Caco-2 (cell line): Measurements from ENCODE around the gene CAPSL. TPM values are rescaled to one million over a fixed set of nuclear protein-coding genes. Genes with fewer than 3 reads are reported as not detected.

Experiments used
- BruUV-seq: library from RNA; stranded (reverse); fragments of 400-500 nt; replicated peaks from 2 replicates; lab custom pipeline; 2021; lab: Mats Ljungman, UMichigan
- CTCF ChIA-PET: fragments of 300-600 bp; sonication (Branson Sonifier 250); formaldehyde crosslinking; loops from one replicate; lab custom pipeline; 2022; ENCODE audit warnings: antibody characterized with exemption; lab: Charles Lee
- POLR2A ChIA-PET: fragments of 300-600 bp; sonication (Branson Sonifier 250); formaldehyde crosslinking; loops from one replicate; lab custom pipeline; 2022; ENCODE audit warnings: antibody characterized with exemption; lab: Charles Lee
- DNase-seq, 2 experiments: peaks; one replicate each; pipeline versions ENCODE4 v3.0.0 to v3.0.0-alpha.2; 2020 to 2022
- H3K27me3 ChIP-seq: replicated peaks from 2 replicates; pipeline ENCODE4 v1.6.0; 2011; ENCODE audit warnings: low read length; ENCODE audit not compliant: control insufficient read depth, insufficient read depth
- H3K36me3 ChIP-seq: 2 replicates; pipeline ENCODE4 v1.5.1; 2011; ENCODE audit warnings: low read length; ENCODE audit not compliant: control insufficient read depth, insufficient read depth
- H3K4me1 ChIP-seq: fragments of 250-450 bp; sonication (Bioruptor Pico); 2 replicates; pipeline ENCODE4 v1.5.1; 2020; ENCODE audit warnings: mild to moderate bottlenecking
- H3K4me3 ChIP-seq: 2 replicates; pipeline ENCODE4 v1.5.1; 2011; ENCODE audit warnings: low read depth, mild to moderate bottlenecking, control low read depth, low read length
- H3K9me3 ChIP-seq: fragments of 250-450 bp; sonication (Bioruptor Pico); 2 replicates; pipeline ENCODE4 v1.5.1; 2020; ENCODE audit warnings: mild to moderate bottlenecking, moderate library complexity
- H3K27ac Mint-ChIP-seq: one replicate; pipeline ENCODE4 v1.8.0; 2022; ENCODE audit warnings: mixed read lengths; ENCODE audit not compliant: unreplicated experiment
- H3K27me3 Mint-ChIP-seq: one replicate; pipeline ENCODE4 v1.8.0; 2022; ENCODE audit warnings: mixed read lengths; ENCODE audit not compliant: insufficient read depth, unreplicated experiment
- H3K36me3 Mint-ChIP-seq: one replicate; pipeline ENCODE4 v1.8.0; 2022; ENCODE audit warnings: mild to moderate bottlenecking, mixed read lengths; ENCODE audit not compliant: insufficient read depth, unreplicated experiment
- H3K4me1 Mint-ChIP-seq: one replicate; pipeline ENCODE4 v1.8.0; 2022; ENCODE audit warnings: low read depth, mixed read lengths; ENCODE audit not compliant: unreplicated experiment
- H3K4me3 Mint-ChIP-seq: one replicate; pipeline ENCODE4 v1.8.0; 2022; ENCODE audit warnings: mild to moderate bottlenecking, moderate library complexity, mixed read lengths; ENCODE audit not compliant: unreplicated experiment
- H3K9me3 Mint-ChIP-seq: one replicate; pipeline ENCODE4 v1.8.0; 2022; ENCODE audit warnings: mixed read lengths; ENCODE audit not compliant: unreplicated experiment
- intact Hi-C: fragments of 100-400 bp; cut with micrococcal nuclease; formaldehyde crosslinking; loops from one replicate; pipeline ENCODE4 v1.10.0; 2022; ENCODE audit not compliant: unreplicated experiment
- total RNA-seq: library from RNA; stranded (reverse); gene quantifications from 2 replicates; pipeline ENCODE4 v1.2.3, GENCODE V29; 2022
- TF ChIP-seq, protein P1 (sequence below), 2 experiments: fragments of 200-600 bp in 1 of 2; IDR thresholded peaks; 1 replicate in 1 of 2; 2 replicates in 1 of 2; pipeline versions ENCODE4 v1.5.1 to v1.8.0; 2011 to 2022; ENCODE audit warnings: antibody characterized with exemption in 1 of 2, control low read depth in 1 of 2, inconsistent platforms in 1 of 2, low read depth in 1 of 2, low read length in 1 of 2, mild to moderate bottlenecking in 1 of 2, moderate library complexity in 1 of 2; ENCODE audit not compliant: insufficient read depth in 1 of 2, severe bottlenecking in 1 of 2, unreplicated experiment in 1 of 2

Gene CAPSL
- total RNA-seq, 1 experiment from 2014 or later = not detected

DNA sequence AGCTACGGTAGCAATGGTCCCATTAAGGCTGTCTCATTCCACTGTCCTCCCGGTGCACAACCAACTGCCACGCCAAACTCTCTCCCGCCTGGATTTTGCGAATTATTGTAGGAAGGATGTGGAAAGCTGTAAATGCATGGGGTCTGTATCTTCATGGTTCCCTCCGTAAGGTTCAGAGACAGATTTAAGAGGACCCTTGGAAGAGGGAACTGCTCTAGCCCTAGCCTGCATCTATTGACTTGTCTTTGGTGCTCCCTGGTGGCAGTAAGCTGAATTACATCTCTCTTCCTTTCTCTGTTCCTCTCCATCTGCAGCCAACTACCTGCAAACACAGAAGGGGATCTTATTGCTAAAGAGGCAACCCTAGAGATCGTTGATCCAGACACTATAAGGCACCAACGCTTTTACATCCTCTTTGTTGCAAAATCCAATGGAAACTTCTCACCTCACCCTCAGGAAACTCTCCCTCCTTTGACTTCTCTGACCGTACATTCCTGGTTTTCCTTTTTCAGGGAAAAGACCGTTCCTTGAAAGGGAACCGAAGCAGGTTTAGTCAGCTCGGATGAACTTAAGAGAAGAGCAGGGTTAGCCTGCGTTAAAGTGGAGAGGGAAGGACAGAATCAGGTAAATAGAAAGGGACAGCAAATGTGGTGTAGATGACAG lies 11.9 kb downstream of the CAPSL start:
- no TSS peak for BruUV-seq
- no peaks in the 10 kb centered on the region for H3K9me3 ChIP-seq
- no peaks in the 10 kb centered on the region for H3K36me3 ChIP-seq
- peaks cover 7% of the 10 kb centered on the region for H3K4me1 Mint-ChIP-seq
- TF ChIP-seq, protein P1, sequence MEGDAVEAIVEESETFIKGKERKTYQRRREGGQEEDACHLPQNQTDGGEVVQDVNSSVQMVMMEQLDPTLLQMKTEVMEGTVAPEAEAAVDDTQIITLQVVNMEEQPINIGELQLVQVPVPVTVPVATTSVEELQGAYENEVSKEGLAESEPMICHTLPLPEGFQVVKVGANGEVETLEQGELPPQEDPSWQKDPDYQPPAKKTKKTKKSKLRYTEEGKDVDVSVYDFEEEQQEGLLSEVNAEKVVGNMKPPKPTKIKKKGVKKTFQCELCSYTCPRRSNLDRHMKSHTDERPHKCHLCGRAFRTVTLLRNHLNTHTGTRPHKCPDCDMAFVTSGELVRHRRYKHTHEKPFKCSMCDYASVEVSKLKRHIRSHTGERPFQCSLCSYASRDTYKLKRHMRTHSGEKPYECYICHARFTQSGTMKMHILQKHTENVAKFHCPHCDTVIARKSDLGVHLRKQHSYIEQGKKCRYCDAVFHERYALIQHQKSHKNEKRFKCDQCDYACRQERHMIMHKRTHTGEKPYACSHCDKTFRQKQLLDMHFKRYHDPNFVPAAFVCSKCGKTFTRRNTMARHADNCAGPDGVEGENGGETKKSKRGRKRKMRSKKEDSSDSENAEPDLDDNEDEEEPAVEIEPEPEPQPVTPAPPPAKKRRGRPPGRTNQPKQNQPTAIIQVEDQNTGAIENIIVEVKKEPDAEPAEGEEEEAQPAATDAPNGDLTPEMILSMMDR (IDR thresholded peaks at IDR 0.05; ENCODE audit: insufficient read depth in 1 of 2, low read depth in 1 of 2, low read length in 1 of 2, severe bottlenecking in 1 of 2, unreplicated experiment in 1 of 2) = peak; percentile 78 to 89
- peaks cover 2% of the 10 kb centered on the region; the same call in 1 of the 2 replicates for H3K27me3 ChIP-seq
- intact Hi-C loops = loop anchor here (1.0 to 5.0 kb wide), 3 partner anchors 149 to 699 kb away; partner anchors contain the start of gene SPEF2
- ChIA-PET POLR2A (no interaction called here), CTCF (interaction anchor here (0.5 to 2.5 kb wide), 3 partner anchors 148 to 836 kb away, joined by 3 to 26 read pairs (median 4); no protein-coding TSS in a partner anchor)
- no peaks in the 10 kb centered on the region for H3K36me3 Mint-ChIP-seq
- no peaks in the 10 kb centered on the region for H3K9me3 Mint-ChIP-seq
- no peaks in the 10 kb centered on the region; the same call in 1 of the 2 replicates for H3K4me1 ChIP-seq
- no peak overlapping the region for H3K27ac Mint-ChIP-seq
- H3K4me3 ChIP-seq = no peak overlapping the region
- peaks cover 22% of the 10 kb centered on the region for H3K27me3 Mint-ChIP-seq
- no peak overlapping the region for H3K4me3 Mint-ChIP-seq
- peak in 1 of 2 experiments; percentile 69 for DNase-seq

DNA sequence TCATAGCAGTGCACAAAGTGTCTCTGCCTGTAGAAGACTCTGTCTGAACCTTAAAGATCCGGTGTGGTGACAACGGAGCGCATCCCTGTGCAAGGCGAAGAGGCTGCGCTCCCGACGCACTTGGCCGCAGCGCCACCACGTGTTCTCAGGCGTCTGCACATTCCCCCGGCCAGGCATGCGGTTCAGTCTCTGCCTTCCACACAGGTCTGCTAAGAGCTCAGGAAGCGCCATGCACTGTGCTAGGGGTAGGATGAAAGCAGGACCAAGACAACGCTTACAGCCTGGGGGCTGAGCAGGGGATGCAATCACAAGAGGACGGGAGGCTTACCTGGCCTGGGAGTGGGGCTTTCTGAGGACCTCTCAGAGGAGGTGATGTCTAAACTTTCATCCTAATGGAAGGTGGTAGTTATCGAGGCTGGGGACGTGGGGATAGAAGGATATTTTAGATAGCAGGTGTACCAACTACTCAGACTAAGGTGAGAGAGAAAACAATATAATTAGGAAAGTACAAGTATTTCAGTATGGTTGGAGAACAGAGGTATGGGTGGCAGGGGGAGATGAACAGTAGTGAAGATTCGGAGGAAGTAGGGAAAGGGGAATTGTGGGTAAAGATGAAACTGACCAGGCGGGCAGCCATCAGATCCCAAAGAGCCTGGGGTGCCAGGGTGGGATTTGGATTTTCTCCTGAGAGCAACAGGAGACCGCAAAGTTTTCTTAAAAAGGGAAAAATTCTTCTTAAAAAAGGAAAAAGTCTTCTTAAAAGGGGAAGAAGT lies 13.3 kb downstream of the CAPSL start:
- Mint-ChIP-seq H3K4me3 (peak overlapping the region; percentile 52), H3K4me1 (peaks cover 7% of the 10 kb centered on the region), H3K27ac (no peak overlapping the region), H3K27me3 (peaks cover 22% of the 10 kb centered on the region), H3K9me3 (peaks cover 5% of the 10 kb centered on the region), H3K36me3 (no peaks in the 10 kb centered on the region)
- H3K9me3 ChIP-seq = no peaks in the 10 kb centered on the region; the same call in 1 of the 2 replicates
- ChIA-PET POLR2A (no interaction called here), CTCF (interaction anchor here (0.6 to 2.5 kb wide), 4 partner anchors 112 to 446 kb away, joined by 3 to 26 read pairs (median 4); no protein-coding TSS in a partner anchor)
- BruUV-seq = no TSS peak
- intact Hi-C loops = loop anchor here (1.0 to 5.0 kb wide), 2 partner anchors 274 to 698 kb away; no protein-coding TSS in a partner anchor
- H3K4me3 ChIP-seq = no peak overlapping the region
- peak; percentile 59 to 64 for DNase-seq
- peaks cover 2% of the 10 kb centered on the region; the same call in 1 of the 2 replicates for H3K27me3 ChIP-seq
- TF ChIP-seq, protein P1 (IDR thresholded peaks at IDR 0.05; ENCODE audit: insufficient read depth in 1 of 2, low read depth in 1 of 2, low read length in 1 of 2, severe bottlenecking in 1 of 2, unreplicated experiment in 1 of 2) = peak; percentile 57 to 83
- H3K4me1 ChIP-seq = no peaks in the 10 kb centered on the region; the same call in 1 of the 2 replicates
- no peaks in the 10 kb centered on the region for H3K36me3 ChIP-seq
